Epithelial cell of esophagus (primary cell): ENCODE data around the gene PCDHGB6.
"Not testable (repeated sequence)": the region's sequence is repeated elsewhere in the genome, so short reads cannot be mapped to it uniquely, and the experiment has no call there.

Experiments
- DNase-seq: peaks from one replicate; pipeline ENCODE4 v3.0.0; 2010; ENCODE audit warnings: low read depth
- H3K4me3 ChIP-seq: 2 replicates; pipeline ENCODE4 v1.5.1; 2011; ENCODE audit warnings: mild to moderate bottlenecking, low read length, control low read depth
- TF ChIP-seq, protein P1 (sequence below): IDR thresholded peaks from 2 replicates; pipeline ENCODE4 v1.5.1; 2011; ENCODE audit warnings: low read depth, mild to moderate bottlenecking, low read length, control low read depth, inconsistent platforms; ENCODE audit not compliant: insufficient read depth; ENCODE audit errors: missing control alignments

The PCDHGB6 gene

DNA sequence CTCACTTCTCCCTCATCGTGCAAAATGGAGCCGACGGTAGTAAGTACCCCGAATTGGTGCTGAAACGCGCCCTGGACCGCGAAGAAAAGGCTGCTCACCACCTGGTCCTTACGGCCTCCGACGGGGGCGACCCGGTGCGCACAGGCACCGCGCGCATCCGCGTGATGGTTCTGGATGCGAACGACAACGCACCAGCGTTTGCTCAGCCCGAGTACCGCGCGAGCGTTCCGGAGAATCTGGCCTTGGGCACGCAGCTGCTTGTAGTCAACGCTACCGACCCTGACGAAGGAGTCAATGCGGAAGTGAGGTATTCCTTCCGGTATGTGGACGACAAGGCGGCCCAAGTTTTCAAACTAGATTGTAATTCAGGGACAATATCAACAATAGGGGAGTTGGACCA, 23.5 kb downstream of the PCDHGB6 start:
- TF ChIP-seq, protein P1, sequence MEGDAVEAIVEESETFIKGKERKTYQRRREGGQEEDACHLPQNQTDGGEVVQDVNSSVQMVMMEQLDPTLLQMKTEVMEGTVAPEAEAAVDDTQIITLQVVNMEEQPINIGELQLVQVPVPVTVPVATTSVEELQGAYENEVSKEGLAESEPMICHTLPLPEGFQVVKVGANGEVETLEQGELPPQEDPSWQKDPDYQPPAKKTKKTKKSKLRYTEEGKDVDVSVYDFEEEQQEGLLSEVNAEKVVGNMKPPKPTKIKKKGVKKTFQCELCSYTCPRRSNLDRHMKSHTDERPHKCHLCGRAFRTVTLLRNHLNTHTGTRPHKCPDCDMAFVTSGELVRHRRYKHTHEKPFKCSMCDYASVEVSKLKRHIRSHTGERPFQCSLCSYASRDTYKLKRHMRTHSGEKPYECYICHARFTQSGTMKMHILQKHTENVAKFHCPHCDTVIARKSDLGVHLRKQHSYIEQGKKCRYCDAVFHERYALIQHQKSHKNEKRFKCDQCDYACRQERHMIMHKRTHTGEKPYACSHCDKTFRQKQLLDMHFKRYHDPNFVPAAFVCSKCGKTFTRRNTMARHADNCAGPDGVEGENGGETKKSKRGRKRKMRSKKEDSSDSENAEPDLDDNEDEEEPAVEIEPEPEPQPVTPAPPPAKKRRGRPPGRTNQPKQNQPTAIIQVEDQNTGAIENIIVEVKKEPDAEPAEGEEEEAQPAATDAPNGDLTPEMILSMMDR, result no peak
- H3K4me3 ChIP-seq, result peak overlapping the region; percentile 37
- no peak for DNase-seq

DNA sequence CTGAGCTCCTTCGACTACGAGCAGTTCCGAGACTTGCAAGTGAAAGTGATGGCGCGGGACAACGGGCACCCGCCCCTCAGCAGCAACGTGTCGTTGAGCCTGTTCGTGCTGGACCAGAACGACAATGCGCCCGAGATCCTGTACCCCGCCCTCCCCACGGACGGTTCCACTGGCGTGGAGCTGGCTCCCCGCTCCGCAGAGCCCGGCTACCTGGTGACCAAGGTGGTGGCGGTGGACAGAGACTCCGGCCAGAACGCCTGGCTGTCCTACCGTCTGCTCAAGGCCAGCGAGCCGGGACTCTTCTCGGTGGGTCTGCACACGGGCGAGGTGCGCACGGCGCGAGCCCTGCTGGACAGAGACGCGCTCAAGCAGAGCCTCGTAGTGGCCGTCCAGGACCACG, 24.5 kb downstream of the PCDHGB6 start:
- H3K4me3 ChIP-seq, DNase-seq: not testable (repeated sequence)

DNA sequence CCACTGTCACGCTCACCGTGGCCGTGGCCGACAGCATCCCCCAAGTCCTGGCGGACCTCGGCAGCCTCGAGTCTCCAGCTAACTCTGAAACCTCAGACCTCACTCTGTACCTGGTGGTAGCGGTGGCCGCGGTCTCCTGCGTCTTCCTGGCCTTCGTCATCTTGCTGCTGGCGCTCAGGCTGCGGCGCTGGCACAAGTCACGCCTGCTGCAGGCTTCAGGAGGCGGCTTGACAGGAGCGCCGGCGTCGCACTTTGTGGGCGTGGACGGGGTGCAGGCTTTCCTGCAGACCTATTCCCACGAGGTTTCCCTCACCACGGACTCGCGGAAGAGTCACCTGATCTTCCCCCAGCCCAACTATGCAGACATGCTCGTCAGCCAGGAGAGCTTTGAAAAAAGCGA, 24.9 kb downstream of the PCDHGB6 start:
- H3K4me3 ChIP-seq, result not testable (repeated sequence)

DNA sequence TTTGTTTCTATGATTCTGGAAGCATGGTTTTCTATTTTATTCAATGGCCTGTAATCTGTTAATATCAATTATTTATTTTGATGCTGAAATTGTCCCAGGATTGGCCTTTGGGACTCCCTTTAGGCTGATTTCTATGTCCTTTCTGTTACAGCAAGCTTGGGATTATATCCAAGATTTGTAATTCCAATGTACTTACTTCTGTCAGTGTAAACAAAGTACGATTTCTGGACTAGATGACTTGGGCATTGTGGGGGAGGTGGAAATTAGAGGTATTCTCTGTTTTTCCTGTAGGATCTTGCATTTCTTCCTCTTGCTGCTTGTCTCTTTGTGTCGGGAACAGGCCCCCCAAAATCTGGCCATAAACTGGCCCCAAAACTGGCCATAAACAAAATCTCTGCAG, 26.2 kb downstream of the PCDHGB6 start:
- no peak overlapping the region for H3K4me3 ChIP-seq
- DNase-seq, result no peak
- TF ChIP-seq, protein P1, result no peak

More for the DNA sequence above, 24.9 kb downstream of the PCDHGB6 start:
- DNase-seq, result not testable (repeated sequence)

DNA sequence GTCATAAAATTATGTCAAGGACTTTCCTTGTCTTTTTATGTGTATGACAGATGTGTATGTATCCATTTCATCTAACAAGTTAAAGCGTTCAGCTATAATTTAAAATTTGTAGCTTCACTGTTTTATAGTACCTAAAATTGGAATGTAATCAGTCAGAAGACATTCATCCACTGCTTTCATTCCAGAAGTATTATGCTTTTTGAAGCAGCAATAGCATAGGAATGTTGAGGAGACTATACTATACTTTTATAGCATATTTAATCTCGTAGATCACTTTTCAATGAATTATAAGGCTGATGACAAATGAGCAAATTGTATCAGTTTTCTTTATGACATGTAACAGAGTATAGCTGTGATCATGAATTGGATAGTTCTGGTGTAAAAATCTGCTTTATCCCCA, 29.4 kb downstream of the PCDHGB6 start:
- TF ChIP-seq, protein P1, result no peak
- H3K4me3 ChIP-seq, result no peak overlapping the region
- no peak for DNase-seq

DNA sequence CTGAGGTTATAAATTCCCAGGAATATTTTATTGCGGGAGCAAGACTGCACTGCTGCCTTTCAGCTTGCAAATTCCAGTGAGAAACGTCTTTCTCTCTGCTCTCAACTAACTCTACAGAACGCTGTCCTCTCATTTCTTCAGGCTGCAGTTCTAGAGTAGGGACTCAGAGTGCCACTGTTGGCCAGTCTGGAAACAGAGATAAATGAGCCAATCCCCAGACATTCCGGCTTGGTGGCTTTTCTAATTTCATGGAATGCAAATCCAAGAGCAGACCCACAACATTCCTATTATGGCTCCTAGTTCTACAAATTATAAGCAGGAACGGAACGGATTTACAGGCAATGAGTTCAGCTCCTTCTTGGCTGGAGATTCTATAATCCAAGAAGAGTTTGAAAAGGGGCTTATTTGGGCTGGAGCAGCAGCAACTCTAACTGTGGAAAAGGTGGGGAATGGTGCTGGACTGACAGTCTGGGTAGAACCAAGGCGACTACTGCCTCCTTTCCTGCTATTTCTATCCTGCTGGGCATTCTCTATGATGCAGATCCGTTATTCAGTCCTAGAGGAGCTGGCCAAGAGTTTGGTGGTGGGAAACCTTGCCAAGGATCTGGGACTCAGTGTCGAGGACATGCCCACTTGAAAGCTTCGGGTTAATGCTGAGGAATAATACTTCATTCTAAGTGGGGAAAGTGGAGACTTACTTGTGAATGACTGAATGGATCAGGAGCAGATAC, 31.8 kb downstream of the PCDHGB6 start:
- no peak overlapping the region for H3K4me3 ChIP-seq
- DNase-seq, result no peak
- TF ChIP-seq, protein P1, result no peak

DNA sequence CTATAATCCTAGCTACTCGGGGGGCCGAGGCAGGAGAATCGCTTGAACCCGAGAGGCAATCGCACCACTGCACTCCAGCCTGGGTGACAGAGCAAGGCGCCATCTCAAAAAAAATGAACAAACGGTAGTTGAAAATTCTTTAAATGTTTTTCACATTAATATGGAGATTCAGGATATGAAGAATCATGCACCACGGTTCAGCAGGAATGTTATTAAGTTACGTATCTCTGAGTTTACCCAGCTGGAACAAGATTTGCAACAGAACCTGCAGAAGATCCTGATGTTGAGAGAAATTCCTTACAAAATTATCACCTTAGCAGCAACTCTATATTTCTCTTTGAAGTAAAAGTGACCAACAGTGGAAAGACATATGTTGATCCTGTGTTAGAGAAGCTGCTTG, 32.5 kb downstream of the PCDHGB6 start:
- no peak overlapping the region for H3K4me3 ChIP-seq
- TF ChIP-seq, protein P1, result no peak
- DNase-seq, result no peak

DNA sequence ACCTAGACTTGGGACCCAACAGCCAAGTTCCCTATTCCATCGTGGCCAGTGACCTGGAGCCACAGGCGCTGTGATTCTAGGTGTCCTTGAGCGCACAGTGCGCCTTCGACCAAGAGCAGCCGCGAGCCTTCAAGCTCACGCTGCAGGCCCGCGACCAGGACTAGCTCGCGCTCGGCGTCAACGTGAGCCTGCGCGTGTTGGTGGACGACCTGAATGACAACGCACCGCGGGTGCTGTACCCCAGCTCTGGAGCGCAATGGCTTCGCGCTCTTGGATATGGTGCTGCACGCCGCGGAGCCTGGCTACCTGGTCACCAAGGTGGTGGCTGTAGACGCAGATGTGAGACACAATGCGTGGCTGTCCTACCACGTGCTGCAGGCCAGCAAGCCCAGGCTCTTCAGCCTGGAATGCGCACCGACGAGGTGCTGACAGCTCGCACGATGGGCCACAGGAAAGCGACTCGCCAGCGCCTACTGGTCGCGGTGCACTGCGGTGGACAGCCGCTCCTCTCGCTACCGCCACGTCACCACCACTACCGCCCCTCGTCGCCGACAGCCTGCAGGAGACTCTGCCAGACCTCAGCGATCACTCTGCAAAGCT, 33.9 kb downstream of the PCDHGB6 start:
- no peak overlapping the region for H3K4me3 ChIP-seq
- DNase-seq, result no peak
- TF ChIP-seq, protein P1, result no peak
